Measurements from ENCODE around the gene USP8.

Gene USP8

DNA sequence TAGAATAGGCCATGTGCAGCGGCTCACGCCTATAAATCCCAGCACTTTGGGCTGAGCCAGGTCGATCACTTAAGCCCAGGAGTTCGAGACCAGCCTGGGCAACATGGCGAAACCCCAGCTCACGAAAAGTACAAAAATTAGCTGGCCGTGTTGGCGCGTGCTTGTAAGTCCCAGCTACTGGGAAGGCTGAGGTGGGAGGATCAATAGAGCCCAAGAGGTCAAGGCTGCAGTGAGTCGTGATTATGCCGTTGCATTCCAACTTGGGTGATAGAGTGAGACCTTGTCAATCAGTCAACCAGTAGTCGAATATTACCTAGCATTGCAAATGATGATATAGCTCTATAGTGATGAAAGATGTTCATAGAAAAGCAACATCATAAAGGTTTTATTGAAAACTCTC lies 51.9 kb downstream of the USP8 start:
- TF ChIP-seq, protein P1, sequence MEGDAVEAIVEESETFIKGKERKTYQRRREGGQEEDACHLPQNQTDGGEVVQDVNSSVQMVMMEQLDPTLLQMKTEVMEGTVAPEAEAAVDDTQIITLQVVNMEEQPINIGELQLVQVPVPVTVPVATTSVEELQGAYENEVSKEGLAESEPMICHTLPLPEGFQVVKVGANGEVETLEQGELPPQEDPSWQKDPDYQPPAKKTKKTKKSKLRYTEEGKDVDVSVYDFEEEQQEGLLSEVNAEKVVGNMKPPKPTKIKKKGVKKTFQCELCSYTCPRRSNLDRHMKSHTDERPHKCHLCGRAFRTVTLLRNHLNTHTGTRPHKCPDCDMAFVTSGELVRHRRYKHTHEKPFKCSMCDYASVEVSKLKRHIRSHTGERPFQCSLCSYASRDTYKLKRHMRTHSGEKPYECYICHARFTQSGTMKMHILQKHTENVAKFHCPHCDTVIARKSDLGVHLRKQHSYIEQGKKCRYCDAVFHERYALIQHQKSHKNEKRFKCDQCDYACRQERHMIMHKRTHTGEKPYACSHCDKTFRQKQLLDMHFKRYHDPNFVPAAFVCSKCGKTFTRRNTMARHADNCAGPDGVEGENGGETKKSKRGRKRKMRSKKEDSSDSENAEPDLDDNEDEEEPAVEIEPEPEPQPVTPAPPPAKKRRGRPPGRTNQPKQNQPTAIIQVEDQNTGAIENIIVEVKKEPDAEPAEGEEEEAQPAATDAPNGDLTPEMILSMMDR (IDR thresholded peaks at IDR 0.05) = no peak

DNA sequence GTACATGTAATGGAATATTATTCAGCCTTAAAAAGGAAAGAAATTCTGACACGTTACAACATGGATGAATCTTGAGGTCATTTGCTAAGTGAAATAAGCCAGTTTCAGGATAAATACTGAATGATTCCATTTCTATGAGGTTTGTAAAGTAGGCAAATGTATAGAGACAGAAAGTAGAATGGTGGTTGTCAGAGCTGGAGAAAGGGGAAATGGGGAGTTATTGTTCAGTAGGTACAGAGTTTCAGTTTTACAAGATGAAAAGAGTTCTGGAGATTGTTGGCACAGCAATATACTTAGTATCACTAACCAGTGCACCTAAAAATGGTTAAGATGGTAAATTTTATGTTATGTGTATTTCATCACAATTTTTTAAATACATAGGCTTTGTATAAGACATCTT lies 60.6 kb downstream of the USP8 start:
- TF ChIP-seq, protein P1 (IDR thresholded peaks at IDR 0.05) = no peak

DNA sequence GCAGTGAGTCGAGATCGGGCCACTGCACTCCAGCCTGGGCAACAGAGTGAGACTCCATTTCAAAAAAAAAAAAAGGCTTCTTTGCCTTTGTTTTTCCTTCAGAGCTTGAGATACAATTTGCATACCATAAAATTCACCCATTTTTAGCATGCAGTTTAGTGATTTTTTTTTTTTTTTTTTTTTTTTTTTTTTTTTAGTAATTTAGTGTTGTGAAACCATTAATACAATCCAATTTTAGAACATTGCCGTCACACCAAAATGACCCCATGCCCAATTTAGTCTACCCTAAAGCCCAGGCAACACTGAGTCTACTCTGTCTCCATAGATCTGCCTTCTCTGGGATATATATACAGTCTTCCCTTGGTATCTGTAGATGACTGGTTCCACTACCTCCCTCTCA lies 61.2 kb downstream of the USP8 start:
- TF ChIP-seq, protein P1 (IDR thresholded peaks at IDR 0.05) = no peak

DNA sequence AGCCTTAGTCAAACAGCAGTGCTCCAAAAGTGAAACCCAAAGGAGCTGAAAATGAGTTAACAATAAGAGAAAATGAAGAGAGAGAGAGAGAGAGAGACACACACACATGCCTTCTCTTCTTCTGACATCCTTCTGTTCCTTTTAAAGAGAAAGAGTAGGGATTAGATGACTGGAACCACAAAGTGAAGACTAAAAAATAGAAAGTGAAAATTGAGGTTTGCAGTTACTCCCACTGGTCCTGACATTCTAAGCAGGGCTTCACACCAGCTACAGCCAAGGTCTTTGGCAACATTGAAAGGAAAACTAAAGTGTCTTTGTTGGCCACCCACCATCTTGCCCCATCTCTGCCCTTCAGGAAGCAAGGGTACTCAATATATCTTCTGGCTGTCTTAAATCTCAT lies 63.1 kb downstream of the USP8 start:
- TF ChIP-seq, protein P1 (IDR thresholded peaks at IDR 0.05) = no peak

DNA sequence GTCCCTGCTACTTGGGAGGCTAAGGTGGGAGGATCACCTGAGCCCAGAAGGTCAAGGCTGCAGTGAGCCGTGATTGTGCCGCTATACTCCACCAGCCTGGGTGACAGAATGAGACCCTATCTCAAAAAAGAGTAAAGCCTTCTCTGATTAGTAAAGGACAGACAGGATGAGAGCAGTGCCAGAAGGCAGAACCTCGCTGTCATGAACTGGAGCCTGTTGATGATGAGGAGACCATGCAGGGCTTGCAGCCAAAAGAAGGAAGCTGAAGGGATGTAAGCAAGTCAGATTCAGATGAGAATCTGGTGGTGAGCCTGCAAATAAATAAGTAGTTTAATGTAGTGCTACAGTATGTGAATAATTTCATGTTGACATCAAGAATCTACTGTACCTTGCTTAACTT lies 69.4 kb downstream of the USP8 start:
- TF ChIP-seq, protein P1 (IDR thresholded peaks at IDR 0.05) = no peak

DNA sequence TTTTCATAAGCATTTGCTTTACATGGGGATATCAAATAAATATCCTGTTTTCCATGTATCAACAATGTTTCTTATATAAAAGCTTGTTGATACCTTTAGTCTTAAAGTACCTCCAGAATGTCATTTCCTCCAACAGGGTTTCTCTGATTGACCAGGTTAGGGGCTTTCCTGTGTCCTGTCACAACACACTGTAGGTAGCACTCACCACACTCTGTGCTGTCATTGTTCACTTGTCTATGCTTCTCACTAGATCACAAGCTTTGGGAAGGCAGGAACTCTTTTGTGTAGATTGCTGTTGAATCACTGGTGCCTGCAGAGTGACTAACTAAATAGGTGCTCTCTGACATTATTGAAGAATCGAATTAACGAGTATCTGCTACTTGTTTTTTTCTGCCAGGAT lies 72.5 kb downstream of the USP8 start:
- TF ChIP-seq, protein P1 (IDR thresholded peaks at IDR 0.05) = no peak

DNA sequence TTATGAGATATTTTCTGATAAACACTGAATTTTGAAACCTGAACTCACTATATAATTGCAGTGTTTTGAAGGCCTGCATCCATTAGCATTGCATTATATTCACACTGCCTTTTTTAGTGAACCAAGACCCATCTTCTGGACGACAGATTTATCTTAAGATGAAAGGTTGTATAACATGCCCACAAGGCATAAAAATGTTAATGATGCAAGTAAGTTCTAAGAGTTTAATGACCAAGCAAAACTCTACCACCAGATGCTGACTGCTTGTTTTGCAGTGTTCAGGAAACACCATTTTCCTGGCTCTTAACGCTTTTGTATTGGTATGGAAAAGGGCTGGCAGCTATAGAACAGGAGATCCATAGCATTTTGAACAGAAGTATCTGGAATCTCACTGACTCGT lies 76.1 kb downstream of the USP8 start:
- TF ChIP-seq, protein P1 (IDR thresholded peaks at IDR 0.05) = no peak

DNA sequence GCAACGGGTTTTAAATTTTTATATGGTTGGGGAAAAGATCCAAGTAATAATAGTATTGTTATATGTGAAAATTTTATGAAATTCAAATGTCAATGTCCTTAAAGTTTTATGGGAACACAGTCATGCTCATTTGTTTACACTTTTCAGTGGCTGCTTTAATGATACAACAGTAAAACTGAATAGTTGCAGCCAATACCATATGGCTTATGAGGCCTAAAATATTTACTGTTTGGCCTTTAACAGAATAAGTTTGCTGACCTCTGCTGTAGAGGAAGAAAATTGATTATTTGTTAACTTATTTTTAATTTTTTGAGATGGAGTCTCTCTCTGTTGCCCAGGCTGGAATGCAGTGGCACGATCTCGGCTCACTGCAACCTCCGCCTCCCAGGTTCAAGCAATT lies 77.6 kb downstream of the USP8 start:
- TF ChIP-seq, protein P1 (IDR thresholded peaks at IDR 0.05) = peak; percentile 51
